IMR-90 (cell line): ENCODE results near the gene COL9A3. TPM values are rescaled to one million over a fixed set of nuclear protein-coding genes. Genes with fewer than 3 reads are reported as not detected.

Experiments used
- ATAC-seq: fragments of 200-7000 bp; cut with Tn5 transposase; 2 replicates; pipeline ENCODE4 v1.9.1; 2020; ENCODE audit warnings: low read depth, mild to moderate bottlenecking, moderate library complexity
- BruUV-seq: library from RNA; stranded (reverse); fragments of 400-500 nt; replicated peaks from 2 replicates; lab custom pipeline; 2021; lab: Mats Ljungman, UMichigan
- CTCF ChIA-PET: fragments of 300-600 bp; formaldehyde crosslinking; extraction: SDS; loops from one replicate; lab custom pipeline; 2021; ENCODE audit warnings: antibody characterized with exemption; lab: Yijun Ruan, JAX
- POLR2A ChIA-PET: fragments of 300-600 bp; sonication (Branson Sonifier 250); formaldehyde crosslinking; loops from one replicate; lab custom pipeline; 2022; ENCODE audit warnings: antibody characterized with exemption; ENCODE audit not compliant: unreplicated experiment; lab: Charles Lee
- DNase-seq: peaks from one replicate; pipeline ENCODE4 v3.0.0; 2013
- H2AFZ ChIP-seq: replicated peaks from 2 replicates; pipeline ENCODE3; 2013; ENCODE audit warnings: low read length, mild to moderate bottlenecking; ENCODE audit not compliant: poor library complexity
- H2AK5ac ChIP-seq: 2 replicates; pipeline ENCODE4 v1.6.1; 2013; ENCODE audit warnings: low read depth, low read length, inconsistent platforms
- H2AK9ac ChIP-seq: replicated peaks from 2 replicates; pipeline ENCODE3; 2013; ENCODE audit warnings: mild to moderate bottlenecking, low read depth, low read length, moderate library complexity; ENCODE audit not compliant: poor library complexity
- H2BK120ac ChIP-seq: 2 replicates; pipeline ENCODE4 v1.6.1; 2013; ENCODE audit warnings: low read depth, low read length, inconsistent platforms
- H2BK15ac ChIP-seq: 3 replicates; pipeline ENCODE4 v1.6.1; 2013; ENCODE audit warnings: low read depth, low read length, inconsistent platforms
- H2BK20ac ChIP-seq: 2 replicates; pipeline ENCODE4 v1.6.1; 2013; ENCODE audit warnings: low read depth, mild to moderate bottlenecking, inconsistent platforms, low read length, moderate library complexity
- H2BK5ac ChIP-seq: 2 replicates; pipeline ENCODE4 v1.6.1; 2013; ENCODE audit warnings: mild to moderate bottlenecking, low read depth, low read length, inconsistent platforms; ENCODE audit not compliant: poor library complexity, severe bottlenecking
- H3K14ac ChIP-seq: replicated peaks from 2 replicates; pipeline ENCODE4 v1.6.1; 2013; ENCODE audit warnings: low read depth, low read length, inconsistent platforms
- H3K18ac ChIP-seq: 2 replicates; pipeline ENCODE4 v1.6.1; 2013; ENCODE audit warnings: low read depth, low read length, control low read depth
- H3K23ac ChIP-seq: 2 replicates; pipeline ENCODE4 v1.6.1; 2013; ENCODE audit warnings: low read depth, low read length, inconsistent platforms
- H3K27ac ChIP-seq: 2 replicates; pipeline ENCODE4 v1.5.1; 2013; ENCODE audit warnings: mild to moderate bottlenecking, control low read depth, low read length; ENCODE audit not compliant: insufficient read depth
- H3K27me3 ChIP-seq: 2 replicates; pipeline ENCODE4 v1.6.1; 2013; ENCODE audit warnings: low read length; ENCODE audit not compliant: control insufficient read depth, insufficient read depth
- H3K36me3 ChIP-seq: 2 replicates; pipeline ENCODE4 v1.6.1; 2013; ENCODE audit warnings: low read length, mixed read lengths; ENCODE audit not compliant: control insufficient read depth, insufficient read depth
- H3K4ac ChIP-seq: 2 replicates; pipeline ENCODE4 v1.6.1; 2013; ENCODE audit warnings: low read depth, low read length, inconsistent platforms
- H3K4me1 ChIP-seq: 2 replicates; pipeline ENCODE4 v1.6.1; 2013; ENCODE audit warnings: low read length, mixed read lengths; ENCODE audit not compliant: control insufficient read depth, insufficient read depth
- H3K4me2 ChIP-seq: 2 replicates; pipeline ENCODE4 v1.6.1; 2013; ENCODE audit warnings: low read depth, mild to moderate bottlenecking, control low read depth, low read length, moderate library complexity
- H3K4me3 ChIP-seq: 2 replicates; pipeline ENCODE4 v1.5.1; 2013; ENCODE audit warnings: low read depth, mild to moderate bottlenecking, control low read depth, low read length, moderate library complexity; ENCODE audit not compliant: insufficient read depth
- H3K56ac ChIP-seq: 2 replicates; pipeline ENCODE4 v1.6.1; 2013; ENCODE audit warnings: low read length, inconsistent platforms; ENCODE audit not compliant: insufficient read depth; ENCODE audit errors: extremely low read depth
- H3K79me1 ChIP-seq, 2 experiments: 2 replicates each; pipeline ENCODE4 v1.6.1; 2013; ENCODE audit warnings: low read length in 2 of 2, inconsistent platforms in 1 of 2, low read depth in 1 of 2
- H3K9ac ChIP-seq: 2 replicates; pipeline ENCODE4 v1.6.1; 2013; ENCODE audit warnings: low read depth, low read length, control low read depth
- H3K9me1 ChIP-seq: 2 replicates; pipeline ENCODE4 v1.6.1; 2013; ENCODE audit warnings: low read length, inconsistent platforms; ENCODE audit not compliant: insufficient read depth
- H3K9me3 ChIP-seq: 2 replicates; pipeline ENCODE4 v1.6.1; 2013; ENCODE audit warnings: low read length; ENCODE audit not compliant: control insufficient read depth, insufficient read depth
- H4K20me1 ChIP-seq: 2 replicates; pipeline ENCODE4 v1.6.1; 2013; ENCODE audit warnings: low read length, inconsistent platforms; ENCODE audit not compliant: insufficient read depth
- H4K5ac ChIP-seq: 2 replicates; pipeline ENCODE4 v1.6.1; 2013; ENCODE audit warnings: mild to moderate bottlenecking, low read depth, low read length, control low read depth
- H4K8ac ChIP-seq, 2 experiments: 2 replicates each; pipeline ENCODE4 v1.6.1; 2013; ENCODE audit warnings: low read depth in 2 of 2, low read length in 2 of 2, control low read depth in 1 of 2, inconsistent platforms in 1 of 2
- H4K91ac ChIP-seq: 2 replicates; pipeline ENCODE4 v1.6.1; 2013; ENCODE audit warnings: low read depth, low read length, inconsistent platforms; ENCODE audit not compliant: insufficient read depth
- BHLHE40 ChIP-seq: fragments of 150-350 bp; IDR thresholded peaks from 2 replicates; pipeline ENCODE4 v1.6.1; 2016; ENCODE audit warnings: mild to moderate bottlenecking, low read depth, low read length
- CHD1 ChIP-seq: IDR thresholded peaks from 2 replicates; pipeline ENCODE4 v1.6.1; 2012; ENCODE audit warnings: low read depth, low read length, improper control_type of control experiment
- MAFK ChIP-seq: IDR thresholded peaks from 2 replicates; pipeline ENCODE4 v1.6.1; 2012; ENCODE audit warnings: low read depth, low read length, improper control_type of control experiment
- POLR2A ChIP-seq: IDR thresholded peaks from 2 replicates; pipeline ENCODE4 v1.6.1; 2012; ENCODE audit warnings: mild to moderate bottlenecking, low read depth, low read length
- RCOR1 ChIP-seq: IDR thresholded peaks from 2 replicates; pipeline ENCODE4 v1.6.1; 2012; ENCODE audit warnings: mild to moderate bottlenecking, low read length, improper control_type of control experiment; ENCODE audit not compliant: insufficient replicate concordance
- SMC3 ChIP-seq: fragments of 150-350 bp; IDR thresholded peaks from 2 replicates; pipeline ENCODE4 v1.6.1; 2016; ENCODE audit warnings: low read depth, mild to moderate bottlenecking, antibody characterized with exemption, low read length, moderate library complexity
- WGBS, 2 experiments: methylation state at CpG; one replicate each; pipeline versions ENCODE4 v1.1.5 to v1.1.7; 2013; ENCODE audit warnings: missing lambda C conversion rate in 2 of 2; ENCODE audit not compliant: insufficient read length in 1 of 2; ENCODE audit errors: extremely low coverage in 2 of 2; 5-methylcytosine and 5-hydroxymethylcytosine counted together
- dilution Hi-C: fragments of 300-500 bp; cut with HindIII; formaldehyde crosslinking; loops from one replicate; pipeline ENCODE4 v1.14.3; 2018; ENCODE audit warnings: low sequenced_read_pairs; ENCODE audit not compliant: unreplicated experiment
- in situ Hi-C: fragments of 300-500 bp; cut with MboI; formaldehyde crosslinking; loops from 3 replicates; pipeline ENCODE4 v1.14.3; 2019; ENCODE audit warnings: low sequenced_read_pairs, inconsistent platforms, mixed read lengths
- intact Hi-C: fragments of 100-400 bp; cut with micrococcal nuclease; formaldehyde crosslinking; loops from 2 replicates; pipeline ENCODE4 v1.10.0; 2022
- polyA plus RNA-seq, 3 experiments: library from polyadenylated mRNA; depleted of rRNA; stranded (reverse); fragments of >200 nt; gene quantifications; 2 replicates each; pipeline ENCODE4 v1.2.3, GENCODE V29; 2012; ENCODE audit warnings: low replicate concordance in 1 of 3
- total RNA-seq: library from RNA; depleted of rRNA; stranded (reverse); fragments of >200 nt; gene quantifications from 2 replicates; pipeline ENCODE4 v1.2.3, GENCODE V29; 2012

COL9A3 gene
- total and polyA plus RNA-seq, 2 of the 4 experiments (the other 2 are of a cell fraction), result 0.36 to 1.4 TPM

GRCh38 chr20:62818592-62819493 is 2.0 kb downstream of the COL9A3 start (continued):
- TF ChIP-seq SMC3 (no peak), BHLHE40 (no peak)

GRCh38 chr20:62819494-62820174 is 2.8 kb downstream of the COL9A3 start:
- Histone ChIP-seq H3K4me3 (no peak overlapping the region), H2BK20ac (0 out of 2 replicates have a peak overlapping the region, but pooled peaks have one; percentile 45), H3K27me3 (peaks cover 23% of the 10 kb centered on the region), H3K9me1 (no peaks in the 10 kb centered on the region), H4K5ac (no peak overlapping the region), H3K14ac (no peak overlapping the region), H2AFZ (peak overlapping the region; percentile 75), H2BK120ac (0 out of 2 replicates have a peak overlapping the region, but pooled peaks have one; percentile 23), H2BK5ac (no peak overlapping the region), H4K20me1 (no peaks in the 10 kb centered on the region; the same call in 1 of the 2 replicates), H3K36me3 (no peaks in the 10 kb centered on the region), H3K9me3 (no peaks in the 10 kb centered on the region), H3K23ac (no peak overlapping the region), H3K9ac (no peak overlapping the region), H3K18ac (no peak overlapping the region), H3K4me2 (no peak overlapping the region), H3K4ac (peak overlapping the region; percentile 61), H4K91ac (peak overlapping the region; percentile 46), H3K27ac (no peak overlapping the region), H2AK9ac (peak overlapping the region; percentile 37), H4K8ac (no peak overlapping the region), H3K56ac (no peak overlapping the region; the same call in 1 of the 2 replicates), H3K79me1 (no peaks in the 10 kb centered on the region), H2BK15ac (no peak overlapping the region; the same call in 2 of the 3 replicates), H3K4me1 (peaks cover 20% of the 10 kb centered on the region), H2AK5ac (peak overlapping the region; percentile 82)
- peak; percentile 15 for ATAC-seq
- 45% methylated on average over 9 of the region's 16 CpGs; no CpG with 5 or more reads in 1 of the 2 experiments for WGBS, 2 experiments
- in situ Hi-C loops, result no loop called here
- dilution Hi-C loops, result no loop called here
- CTCF ChIA-PET, result no interaction called here
- no peak for TF ChIP-seq MAFK
- TF ChIP-seq POLR2A, result no peak
- no peak for TF ChIP-seq SMC3
- TF ChIP-seq CHD1, result no peak
- TF ChIP-seq RCOR1, result peak; percentile 31
- POLR2A ChIA-PET, result no interaction called here
- intact Hi-C loops, result no loop called here
- BruUV-seq, result no TSS peak
- DNase-seq, result peak; percentile 50
